ENCODE data around the gene B4GAT1. TPM values are rescaled to one million over a fixed set of nuclear protein-coding genes. Genes with fewer than 3 reads are reported as not detected.
"Not testable (repeated sequence)": the region's sequence is repeated elsewhere in the genome, so short reads cannot be mapped to it uniquely, and the experiment has no call there.

B4GAT1 gene
- total RNA-seq, 4 donors from 2014 or later = 32.0 to 71.4 (median 50.0) TPM

DNA sequence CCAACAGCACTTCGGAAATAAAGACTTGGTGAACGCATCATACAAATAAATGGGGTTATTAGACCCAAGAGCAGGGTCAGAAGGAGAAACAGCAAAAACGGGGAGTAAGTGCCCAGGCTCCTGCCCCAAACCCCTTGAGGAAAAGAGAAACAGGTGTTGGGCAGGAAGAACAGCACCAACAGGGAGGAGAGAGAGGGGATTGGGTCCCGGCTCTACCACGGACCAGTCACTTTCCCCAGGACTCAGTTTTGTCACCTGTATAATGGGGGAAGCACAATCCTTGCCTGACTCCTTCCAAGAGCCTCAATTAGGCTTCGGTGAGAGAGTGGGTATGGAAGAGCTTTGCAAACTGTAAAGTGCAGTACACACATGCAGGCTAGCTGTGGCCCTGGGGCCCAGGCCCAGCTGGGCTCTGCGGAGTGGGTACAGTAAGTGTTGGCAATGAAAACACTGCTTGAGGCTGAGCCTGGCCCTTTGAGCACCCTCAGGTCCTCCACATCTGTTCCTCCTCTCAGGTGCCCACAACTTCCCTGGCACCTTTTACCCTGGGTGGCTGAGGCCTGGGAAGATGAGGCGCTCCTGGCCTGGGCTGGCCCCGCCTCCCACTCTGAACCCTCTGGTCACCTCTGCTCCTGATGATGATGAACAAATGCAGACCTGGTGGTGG lies 15.2 kb upstream of the B4GAT1 start:
- Histone ChIP-seq H3K4me1 (peaks cover 0 to 3% (median 0%) of the 10 kb centered on the region in 4 donors), H3K9me3 (no peaks in the 10 kb centered on the region), H3K36me3 (peaks cover 0 to 4% (median 0%) of the 10 kb centered on the region in 4 donors), H3K27ac (replicated peaks in 1 of 4) (no peak overlapping the region), H3K4me3 (no peak overlapping the region), H3K27me3 (no peaks in the 10 kb centered on the region)
- 84% methylated on average over 7 of the region's 9 CpGs for WGBS
- intact Hi-C loops (cut with DNase I) = no loop called here
- DNase-seq (ENCODE audit: extremely low spot score) = no peak
- no peak for TF ChIP-seq EP300 (IDR thresholded peaks at IDR 0.05)
- TF ChIP-seq, protein P1, sequence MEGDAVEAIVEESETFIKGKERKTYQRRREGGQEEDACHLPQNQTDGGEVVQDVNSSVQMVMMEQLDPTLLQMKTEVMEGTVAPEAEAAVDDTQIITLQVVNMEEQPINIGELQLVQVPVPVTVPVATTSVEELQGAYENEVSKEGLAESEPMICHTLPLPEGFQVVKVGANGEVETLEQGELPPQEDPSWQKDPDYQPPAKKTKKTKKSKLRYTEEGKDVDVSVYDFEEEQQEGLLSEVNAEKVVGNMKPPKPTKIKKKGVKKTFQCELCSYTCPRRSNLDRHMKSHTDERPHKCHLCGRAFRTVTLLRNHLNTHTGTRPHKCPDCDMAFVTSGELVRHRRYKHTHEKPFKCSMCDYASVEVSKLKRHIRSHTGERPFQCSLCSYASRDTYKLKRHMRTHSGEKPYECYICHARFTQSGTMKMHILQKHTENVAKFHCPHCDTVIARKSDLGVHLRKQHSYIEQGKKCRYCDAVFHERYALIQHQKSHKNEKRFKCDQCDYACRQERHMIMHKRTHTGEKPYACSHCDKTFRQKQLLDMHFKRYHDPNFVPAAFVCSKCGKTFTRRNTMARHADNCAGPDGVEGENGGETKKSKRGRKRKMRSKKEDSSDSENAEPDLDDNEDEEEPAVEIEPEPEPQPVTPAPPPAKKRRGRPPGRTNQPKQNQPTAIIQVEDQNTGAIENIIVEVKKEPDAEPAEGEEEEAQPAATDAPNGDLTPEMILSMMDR (IDR thresholded peaks at IDR 0.05) = no peak
- TF ChIP-seq POLR2AphosphoS5 (IDR thresholded peaks at IDR 0.05) = no peak
- no peak for TF ChIP-seq POLR2A (IDR thresholded peaks at IDR 0.05; ENCODE audit: low read depth)

DNA sequence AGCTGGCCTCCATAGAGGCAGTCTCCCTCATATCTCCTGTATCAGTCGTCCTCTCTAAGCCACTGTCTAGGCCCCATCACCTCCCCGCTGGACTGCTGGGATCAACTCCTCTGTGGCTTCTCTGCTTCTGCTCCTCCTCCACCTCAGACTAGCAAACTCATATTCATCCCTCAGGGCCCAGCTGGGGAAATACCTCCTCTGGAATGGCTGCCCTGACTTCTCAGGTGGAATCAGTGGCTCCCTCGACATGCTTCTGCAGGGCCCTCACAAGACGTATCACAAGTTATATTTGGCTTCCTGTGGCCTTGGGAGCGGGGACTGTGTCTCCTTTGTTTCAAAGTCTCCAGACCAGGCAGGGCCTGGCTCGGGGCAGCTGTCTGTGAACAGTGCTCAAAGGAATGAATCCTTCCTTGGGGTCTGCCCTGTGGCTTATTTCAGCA lies 14.1 kb upstream of the B4GAT1 start:
- intact Hi-C loops (cut with DNase I) = no loop called here
- peaks cover 0 to 4% (median 0%) of the 10 kb centered on the region in 4 donors for H3K36me3 ChIP-seq
- WGBS = 84% methylated on average over 6 of the region's 6 CpGs
- no peak overlapping the region for H3K4me3 ChIP-seq
- no peak for DNase-seq (ENCODE audit: extremely low spot score)
- H3K4me1 ChIP-seq = peaks cover 0 to 3% (median 0%) of the 10 kb centered on the region in 4 donors
- H3K9me3 ChIP-seq = no peaks in the 10 kb centered on the region
- H3K27me3 ChIP-seq = no peaks in the 10 kb centered on the region
- TF ChIP-seq, protein P1 (IDR thresholded peaks at IDR 0.05) = no peak
- TF ChIP-seq POLR2A (IDR thresholded peaks at IDR 0.05; ENCODE audit: low read depth) (no peak), EP300 (IDR thresholded peaks at IDR 0.05) (no peak), POLR2AphosphoS5 (IDR thresholded peaks at IDR 0.05) (no peak)
- H3K27ac ChIP-seq (replicated peaks in 1 of 4) = no peak overlapping the region

DNA sequence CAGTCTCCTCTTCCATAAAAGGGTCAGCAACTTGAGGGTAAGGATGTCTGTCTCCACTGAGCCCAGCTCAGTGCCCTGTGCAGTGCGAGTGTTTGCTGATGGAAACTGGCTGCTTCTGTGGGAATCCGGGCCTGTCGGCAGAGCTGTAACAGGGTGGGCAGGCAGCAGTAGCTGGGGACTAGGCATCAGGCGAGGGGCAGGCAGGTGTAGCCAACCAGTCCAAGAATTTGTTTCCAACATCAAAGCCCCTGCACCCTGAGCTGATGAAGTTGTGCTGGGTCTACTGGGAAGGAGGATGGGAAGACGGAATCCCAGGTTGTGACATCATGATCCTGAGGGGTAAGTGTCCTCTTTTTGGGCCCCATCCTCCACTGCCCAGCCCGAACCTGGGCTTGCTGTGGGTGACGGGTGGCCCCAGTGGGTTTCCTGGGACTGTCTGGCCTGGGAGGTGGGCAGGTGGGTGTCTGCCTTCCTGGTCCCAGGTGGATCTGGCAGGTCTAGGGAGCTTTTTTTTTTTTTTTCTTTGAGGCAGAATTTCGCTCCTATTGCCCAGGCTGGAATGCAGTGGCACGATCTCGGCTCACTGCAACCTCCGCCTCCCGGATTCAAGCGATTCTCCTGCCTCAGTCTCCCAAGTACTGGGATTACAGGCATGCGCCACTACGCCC lies 13.1 kb upstream of the B4GAT1 start:
- Histone ChIP-seq H3K27ac (replicated peaks in 1 of 4) (no peak overlapping the region), H3K9me3 (no peaks in the 10 kb centered on the region), H3K36me3 (peaks cover 0 to 4% (median 0%) of the 10 kb centered on the region in 4 donors), H3K27me3 (no peaks in the 10 kb centered on the region), H3K4me3 (no peak overlapping the region), H3K4me1 (peaks cover 0 to 3% (median 0%) of the 10 kb centered on the region in 4 donors)
- no peak for DNase-seq (ENCODE audit: extremely low spot score)
- 95% methylated on average over 12 of the region's 15 CpGs for WGBS
- TF ChIP-seq POLR2AphosphoS5 (IDR thresholded peaks at IDR 0.05) = no peak
- TF ChIP-seq, protein P1 (IDR thresholded peaks at IDR 0.05) = no peak
- no peak for TF ChIP-seq POLR2A (IDR thresholded peaks at IDR 0.05; ENCODE audit: low read depth)
- TF ChIP-seq EP300 (IDR thresholded peaks at IDR 0.05) = no peak
- intact Hi-C loops (cut with DNase I) = no loop called here

DNA sequence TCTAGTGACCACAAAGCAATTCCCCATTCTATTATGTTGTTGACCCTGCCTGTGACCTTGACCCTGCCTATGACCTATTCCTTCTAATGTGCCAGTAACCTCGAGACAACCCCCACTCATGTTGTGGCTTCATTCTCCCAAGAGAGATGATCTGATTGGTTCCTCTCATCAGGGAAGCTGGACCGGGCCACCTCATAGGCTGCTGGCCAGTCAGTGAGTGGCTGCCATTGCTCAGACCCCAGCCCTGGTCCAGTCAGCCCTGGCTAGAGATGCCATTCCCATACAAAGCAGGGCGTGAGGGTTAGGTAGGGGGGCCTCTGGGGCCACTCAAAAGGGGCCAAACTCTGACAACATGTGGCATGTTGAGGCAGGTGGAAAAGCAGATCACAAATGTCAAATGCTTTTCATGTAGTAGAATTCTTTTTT lies 12.2 kb upstream of the B4GAT1 start:
- 74% methylated on average over 3 of the region's 3 CpGs for WGBS
- H3K4me1 ChIP-seq = peaks cover 0 to 3% (median 0%) of the 10 kb centered on the region in 4 donors
- no peaks in the 10 kb centered on the region for H3K27me3 ChIP-seq
- no peak overlapping the region for H3K27ac ChIP-seq (replicated peaks in 1 of 4)
- no peaks in the 10 kb centered on the region for H3K9me3 ChIP-seq
- H3K36me3 ChIP-seq = no peaks in the 10 kb centered on the region
- TF ChIP-seq EP300 (IDR thresholded peaks at IDR 0.05) (no peak), POLR2AphosphoS5 (IDR thresholded peaks at IDR 0.05) (no peak), POLR2A (IDR thresholded peaks at IDR 0.05; ENCODE audit: low read depth) (no peak)
- TF ChIP-seq, protein P1 (IDR thresholded peaks at IDR 0.05) = no peak
- intact Hi-C loops (cut with DNase I) = no loop called here
- H3K4me3 ChIP-seq = no peak overlapping the region
- no peak for DNase-seq (ENCODE audit: extremely low spot score)

DNA sequence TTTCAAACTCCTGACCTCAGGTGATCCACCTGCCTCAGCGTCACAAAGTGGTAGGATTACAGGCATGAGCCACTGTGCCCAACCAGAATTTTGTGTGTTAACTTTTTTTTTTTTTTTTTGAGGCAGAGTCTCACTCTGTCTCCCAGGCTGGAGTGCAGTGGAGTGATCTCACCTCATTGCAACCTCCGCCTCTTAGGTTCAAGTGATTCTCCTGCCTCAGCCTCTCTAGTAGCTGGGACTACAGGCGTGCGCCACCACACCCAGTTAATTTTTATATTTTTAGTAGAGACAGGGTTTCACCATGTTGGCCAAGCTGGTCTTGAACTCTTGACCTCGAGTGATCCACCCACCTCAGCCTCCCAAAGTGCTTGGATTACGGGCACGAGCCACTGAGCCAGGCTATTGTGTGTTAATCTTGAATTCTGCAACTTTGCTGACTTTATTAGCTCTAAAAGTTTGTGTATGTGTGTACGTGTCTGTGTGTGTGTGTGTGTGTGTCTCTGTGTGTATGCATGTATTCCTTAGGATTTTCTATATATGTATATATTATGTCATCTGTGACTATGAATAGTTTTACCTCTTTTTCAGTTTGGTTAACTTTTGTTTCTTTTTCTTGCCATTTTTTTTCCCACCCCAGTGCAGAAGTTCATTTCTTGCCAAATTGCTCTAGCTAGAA lies 3.3 kb upstream of the B4GAT1 start:
- 92% methylated on average over 8 of the region's 8 CpGs for WGBS
- H3K9me3 ChIP-seq; intact Hi-C loops (cut with DNase I); H3K27me3 ChIP-seq; DNase-seq (ENCODE audit: extremely low spot score); H3K4me3 ChIP-seq; H3K27ac ChIP-seq (replicated peaks in 1 of 4); H3K36me3 ChIP-seq: not testable (repeated sequence)
- H3K4me1 ChIP-seq = peaks cover 12 to 27% (median 22%) of the 10 kb centered on the region in 4 donors

All from esophagus muscularis mucosa (tissue), 4 donors.